Measurements from ENCODE around the gene LETM1. TPM values are rescaled to one million over a fixed set of nuclear protein-coding genes. Genes with fewer than 3 reads are reported as not detected.
"Not testable (repeated sequence)": the region's sequence is repeated elsewhere in the genome, so short reads cannot be mapped to it uniquely, and the experiment has no call there.

Gene LETM1
- total RNA-seq, 2 donors from 2014 or later, result 28.2 to 40.3 TPM

- Mint-ChIP-seq H3K36me3 (ENCODE audit: insufficient read depth in 2 of 2) (peaks cover 2 to 3% of the 10 kb centered on the region in 2 donors), H3K9me3 (no peaks in the 10 kb centered on the region), H3K4me1 (ENCODE audit: low read depth) (peaks cover 50% of the 10 kb centered on the region), H3K27me3 (ENCODE audit: low read depth) (no peaks in the 10 kb centered on the region), H3K27ac (no peak overlapping the region), H3K4me3 (peak overlapping the region; percentile 85 to 93)
- peak; percentile 35 to 40 for ATAC-seq (replicated peaks in 1 of 2)
- peak; percentile 29 to 37 for DNase-seq
Observed at GRCh38 chr4:1855333-1856070, 454 bp downstream of the LETM1 start.

- peaks cover 2 to 3% of the 10 kb centered on the region in 2 donors for H3K36me3 Mint-ChIP-seq (ENCODE audit: insufficient read depth in 2 of 2)
- no peaks in the 10 kb centered on the region for H3K27me3 Mint-ChIP-seq (ENCODE audit: low read depth)
- H3K4me3 Mint-ChIP-seq, result peak overlapping the region; percentile 82 to 93
- ATAC-seq (replicated peaks in 1 of 2), result no peak
- peak overlapping the region; percentile 97 for H3K27ac Mint-ChIP-seq
- no peaks in the 10 kb centered on the region for H3K9me3 Mint-ChIP-seq
- peaks cover 50% of the 10 kb centered on the region for H3K4me1 Mint-ChIP-seq (ENCODE audit: low read depth)
- DNase-seq, result no peak
Observed at GRCh38 chr4:1854752-1855151, 1.2 kb downstream of the LETM1 start.

GRCh38 chr4:1852904-1853623 is 2.9 kb downstream of the LETM1 start:
- no peak for DNase-seq
- H3K27me3 Mint-ChIP-seq (ENCODE audit: low read depth), result no peaks in the 10 kb centered on the region
- no peaks in the 10 kb centered on the region for H3K9me3 Mint-ChIP-seq
- peaks cover 2 to 3% of the 10 kb centered on the region in 2 donors for H3K36me3 Mint-ChIP-seq (ENCODE audit: insufficient read depth in 2 of 2)
- H3K4me1 Mint-ChIP-seq (ENCODE audit: low read depth), result peaks cover 50% of the 10 kb centered on the region
- H3K4me3 Mint-ChIP-seq, result peak overlapping the region; percentile 36 to 47
- no peak for ATAC-seq (replicated peaks in 1 of 2)
- no peak overlapping the region for H3K27ac Mint-ChIP-seq

GRCh38 chr4:1851575-1852410 is 4.2 kb downstream of the LETM1 start:
- Mint-ChIP-seq H3K4me1 (ENCODE audit: low read depth) (peaks cover 42% of the 10 kb centered on the region), H3K36me3 (ENCODE audit: insufficient read depth in 2 of 2) (peaks cover 4 to 7% of the 10 kb centered on the region in 2 donors), H3K4me3 (no peak overlapping the region), H3K9me3 (no peaks in the 10 kb centered on the region), H3K27me3 (ENCODE audit: low read depth) (no peaks in the 10 kb centered on the region), H3K27ac (no peak overlapping the region)
- ATAC-seq (replicated peaks in 1 of 2) (no peak), DNase-seq (no peak)

- H3K9me3 Mint-ChIP-seq, result no peaks in the 10 kb centered on the region
- H3K4me3 Mint-ChIP-seq, result no peak overlapping the region
- no peaks in the 10 kb centered on the region for H3K27me3 Mint-ChIP-seq (ENCODE audit: low read depth)
- no peak for DNase-seq
- H3K4me1 Mint-ChIP-seq (ENCODE audit: low read depth), result peaks cover 41% of the 10 kb centered on the region
- H3K36me3 Mint-ChIP-seq (ENCODE audit: insufficient read depth in 2 of 2), result peaks cover 4 to 10% of the 10 kb centered on the region in 2 donors
- no peak overlapping the region for H3K27ac Mint-ChIP-seq
- ATAC-seq (replicated peaks in 1 of 2), result no peak
Observed at GRCh38 chr4:1851160-1851559, 4.8 kb downstream of the LETM1 start.

GRCh38 chr4:1850276-1850675 is 5.7 kb downstream of the LETM1 start:
- Mint-ChIP-seq H3K27me3 (ENCODE audit: low read depth) (no peaks in the 10 kb centered on the region), H3K9me3 (no peaks in the 10 kb centered on the region), H3K36me3 (ENCODE audit: insufficient read depth in 2 of 2) (peaks cover 4 to 10% of the 10 kb centered on the region in 2 donors), H3K4me3 (no peak overlapping the region), H3K27ac (no peak overlapping the region), H3K4me1 (ENCODE audit: low read depth) (peaks cover 41% of the 10 kb centered on the region)
- ATAC-seq (replicated peaks in 1 of 2), result no peak
- no peak for DNase-seq

GRCh38 chr4:1846580-1846979 is 9.4 kb downstream of the LETM1 start:
- DNase-seq (no peak), ATAC-seq (replicated peaks in 1 of 2) (no peak)
- Mint-ChIP-seq H3K27ac (no peak overlapping the region), H3K9me3 (no peaks in the 10 kb centered on the region), H3K4me3 (no peak overlapping the region), H3K36me3 (ENCODE audit: insufficient read depth in 2 of 2) (peaks cover 1 to 13% of the 10 kb centered on the region in 2 donors), H3K4me1 (ENCODE audit: low read depth) (peaks cover 9% of the 10 kb centered on the region), H3K27me3 (ENCODE audit: low read depth) (no peaks in the 10 kb centered on the region)

GRCh38 chr4:1844618-1845017 is 11.3 kb downstream of the LETM1 start:
- ATAC-seq (replicated peaks in 1 of 2); H3K27me3 Mint-ChIP-seq (ENCODE audit: low read depth); DNase-seq; H3K9me3 Mint-ChIP-seq; H3K4me3 Mint-ChIP-seq; H3K27ac Mint-ChIP-seq; H3K4me1 Mint-ChIP-seq (ENCODE audit: low read depth): not testable (repeated sequence)
- peaks cover 1 to 18% of the 10 kb centered on the region in 2 donors for H3K36me3 Mint-ChIP-seq (ENCODE audit: insufficient read depth in 2 of 2)

GRCh38 chr4:1843852-1844251 is 12.1 kb downstream of the LETM1 start:
- H3K4me1 Mint-ChIP-seq (ENCODE audit: low read depth), result no peaks in the 10 kb centered on the region
- H3K4me3 Mint-ChIP-seq, result no peak overlapping the region
- ATAC-seq (replicated peaks in 1 of 2), result no peak
- H3K27me3 Mint-ChIP-seq (ENCODE audit: low read depth), result no peaks in the 10 kb centered on the region
- DNase-seq, result no peak
- no peaks in the 10 kb centered on the region for H3K9me3 Mint-ChIP-seq
- H3K27ac Mint-ChIP-seq, result no peak overlapping the region
- H3K36me3 Mint-ChIP-seq (ENCODE audit: insufficient read depth in 2 of 2), result peaks cover 1 to 22% of the 10 kb centered on the region in 2 donors

GRCh38 chr4:1842993-1843448 is 12.9 kb downstream of the LETM1 start:
- no peak for ATAC-seq (replicated peaks in 1 of 2)
- H3K4me1 Mint-ChIP-seq (ENCODE audit: low read depth), result no peaks in the 10 kb centered on the region
- no peaks in the 10 kb centered on the region for H3K9me3 Mint-ChIP-seq
- DNase-seq, result no peak
- no peak overlapping the region for H3K27ac Mint-ChIP-seq
- no peak overlapping the region for H3K4me3 Mint-ChIP-seq
- peaks cover 1 to 22% of the 10 kb centered on the region in 2 donors for H3K36me3 Mint-ChIP-seq (ENCODE audit: insufficient read depth in 2 of 2)
- no peaks in the 10 kb centered on the region for H3K27me3 Mint-ChIP-seq (ENCODE audit: low read depth)

GRCh38 chr4:1842339-1842895 is 13.5 kb downstream of the LETM1 start:
- Mint-ChIP-seq H3K27ac (no peak overlapping the region), H3K4me1 (ENCODE audit: low read depth) (no peaks in the 10 kb centered on the region), H3K4me3 (no peak overlapping the region), H3K9me3 (no peaks in the 10 kb centered on the region), H3K36me3 (ENCODE audit: insufficient read depth in 2 of 2) (peaks cover 1 to 22% of the 10 kb centered on the region in 2 donors), H3K27me3 (ENCODE audit: low read depth) (no peaks in the 10 kb centered on the region)
- DNase-seq, result no peak
- no peak for ATAC-seq (replicated peaks in 1 of 2)

- DNase-seq (no peak), ATAC-seq (replicated peaks in 1 of 2) (no peak)
- no peak overlapping the region for H3K4me3 Mint-ChIP-seq
- no peak overlapping the region for H3K27ac Mint-ChIP-seq
- no peaks in the 10 kb centered on the region for H3K4me1 Mint-ChIP-seq (ENCODE audit: low read depth)
- peaks cover 0 to 17% of the 10 kb centered on the region in 2 donors for H3K36me3 Mint-ChIP-seq (ENCODE audit: insufficient read depth in 2 of 2)
- H3K9me3 Mint-ChIP-seq, result no peaks in the 10 kb centered on the region
- H3K27me3 Mint-ChIP-seq (ENCODE audit: low read depth), result no peaks in the 10 kb centered on the region
Observed at GRCh38 chr4:1841887-1842210, 14.1 kb downstream of the LETM1 start.

All from activated T-cell treated with anti-CD3 and anti-CD28 coated beads, Interleukin-2, amount 50 U/mL, for 72 hours (primary cell).